Osteocyte (in vitro differentiated cells): ENCODE data around the gene OTUB2. TPM values are rescaled to one million over a fixed set of nuclear protein-coding genes. Genes with fewer than 3 reads are reported as not detected.

ENCODE experiments used
- DNase-seq: peaks from one replicate; pipeline ENCODE4 v3.0.0; 2021; ENCODE audit warnings: mixed read lengths; ENCODE audit not compliant: unreplicated experiment; ENCODE audit errors: extremely low spot score
- H3K27ac Mint-ChIP-seq: one replicate; pipeline ENCODE4 v1.8.0; 2021; ENCODE audit warnings: mild to moderate bottlenecking, mixed read lengths; ENCODE audit not compliant: unreplicated experiment
- H3K27me3 Mint-ChIP-seq: one replicate; pipeline ENCODE4 v1.8.0; 2021; ENCODE audit warnings: mixed read lengths; ENCODE audit not compliant: unreplicated experiment
- H3K36me3 Mint-ChIP-seq: one replicate; pipeline ENCODE4 v1.8.0; 2021; ENCODE audit warnings: mixed read lengths; ENCODE audit not compliant: unreplicated experiment
- H3K4me1 Mint-ChIP-seq: one replicate; pipeline ENCODE4 v1.8.0; 2021; ENCODE audit warnings: mixed read lengths; ENCODE audit not compliant: unreplicated experiment
- H3K4me3 Mint-ChIP-seq: one replicate; pipeline ENCODE4 v1.8.0; 2021; ENCODE audit warnings: mild to moderate bottlenecking, moderate library complexity, mixed read lengths; ENCODE audit not compliant: unreplicated experiment
- H3K9me3 Mint-ChIP-seq: one replicate; pipeline ENCODE4 v1.8.0; 2021; ENCODE audit warnings: mixed read lengths; ENCODE audit not compliant: unreplicated experiment
- CTCF ChIP-seq: fragments of 200-600 bp; sonication (generic); IDR thresholded peaks from 2 replicates; pipeline ENCODE4 v1.5.0; 2021; ENCODE audit warnings: antibody characterized with exemption, mild to moderate bottlenecking, moderate library complexity
- total RNA-seq: library from RNA; stranded (reverse); gene quantifications from 2 replicates; pipeline ENCODE4 v1.2.1, GENCODE V29; 2021

The OTUB2 gene
- total RNA-seq, 1 donor from 2014 or later, result 1.3 TPM

GRCh38 chr14:94051779-94052178 lies 25.6 kb downstream of the OTUB2 start:
- H3K27me3 Mint-ChIP-seq, result no peaks in the 10 kb centered on the region
- TF ChIP-seq CTCF, result no peak
- peaks cover 56% of the 10 kb centered on the region for H3K36me3 Mint-ChIP-seq
- H3K27ac Mint-ChIP-seq, result no peak overlapping the region
- no peaks in the 10 kb centered on the region for H3K9me3 Mint-ChIP-seq
- H3K4me3 Mint-ChIP-seq, result no peak overlapping the region
- peak; percentile 68 for DNase-seq
- no peaks in the 10 kb centered on the region for H3K4me1 Mint-ChIP-seq

- Mint-ChIP-seq H3K36me3 (peaks cover 59% of the 10 kb centered on the region), H3K9me3 (no peaks in the 10 kb centered on the region), H3K4me3 (no peak overlapping the region), H3K4me1 (no peaks in the 10 kb centered on the region), H3K27ac (no peak overlapping the region), H3K27me3 (no peaks in the 10 kb centered on the region)
- TF ChIP-seq CTCF, result no peak
- peak; percentile 23 for DNase-seq
Observed at GRCh38 chr14:94052199-94052598, 26.1 kb downstream of the OTUB2 start.

- Mint-ChIP-seq H3K36me3 (peaks cover 61% of the 10 kb centered on the region), H3K27me3 (no peaks in the 10 kb centered on the region), H3K27ac (no peak overlapping the region), H3K9me3 (no peaks in the 10 kb centered on the region), H3K4me3 (no peak overlapping the region), H3K4me1 (no peaks in the 10 kb centered on the region)
- no peak for TF ChIP-seq CTCF
- DNase-seq, result peak; percentile 73
Observed at GRCh38 chr14:94052662-94053061, 26.5 kb downstream of the OTUB2 start.

- Mint-ChIP-seq H3K4me1 (no peaks in the 10 kb centered on the region), H3K4me3 (no peak overlapping the region), H3K27me3 (no peaks in the 10 kb centered on the region), H3K9me3 (no peaks in the 10 kb centered on the region), H3K27ac (no peak overlapping the region), H3K36me3 (peaks cover 69% of the 10 kb centered on the region)
- peak; percentile 23 for DNase-seq
- TF ChIP-seq CTCF, result no peak
Observed at GRCh38 chr14:94054401-94054800, 28.3 kb downstream of the OTUB2 start.

- no peaks in the 10 kb centered on the region for H3K4me1 Mint-ChIP-seq
- TF ChIP-seq CTCF, result no peak
- H3K4me3 Mint-ChIP-seq, result no peak overlapping the region
- DNase-seq, result peak; percentile 53
- H3K9me3 Mint-ChIP-seq, result no peaks in the 10 kb centered on the region
- H3K27me3 Mint-ChIP-seq, result no peaks in the 10 kb centered on the region
- H3K36me3 Mint-ChIP-seq, result peaks cover 69% of the 10 kb centered on the region
- H3K27ac Mint-ChIP-seq, result no peak overlapping the region
Observed at GRCh38 chr14:94054936-94055335, 28.8 kb downstream of the OTUB2 start.
